Natural killer cell (primary cell): Measurements from ENCODE around the gene STARD9. TPM values are rescaled to one million over a fixed set of nuclear protein-coding genes. Genes with fewer than 3 reads are reported as not detected.

Source experiments
- ATAC-seq, 3 donors: fragments of 150-1000 bp in 2 of 3; fragments of 200-7000 bp in 1 of 3; cut with Tn5 transposase; 1 replicate in 1 of 3; 2 replicates in 2 of 3; pipeline ENCODE4 v1.10.0; 2021; ENCODE audit warnings: mild to moderate bottlenecking in 2 of 3, moderate library complexity in 2 of 3
- DNase-seq, 2 donors: peaks; one replicate each; pipeline versions ENCODE4 v3.0.0 to v3.0.0-alpha.2; 2013 to 2021; ENCODE audit warnings: mixed read lengths in 1 of 2
- H3K27ac ChIP-seq: one replicate; pipeline ENCODE4 v1.5.1; 2013; ENCODE audit warnings: mild to moderate bottlenecking, low read length
- H3K27me3 ChIP-seq: one replicate; pipeline ENCODE4 v1.6.1; 2013; ENCODE audit warnings: low read length; ENCODE audit not compliant: control insufficient read depth, insufficient read depth
- H3K36me3 ChIP-seq: one replicate; pipeline ENCODE4 v1.6.1; 2013; ENCODE audit warnings: low read length; ENCODE audit not compliant: control insufficient read depth, insufficient read depth
- H3K4me1 ChIP-seq: one replicate; pipeline ENCODE4 v1.6.1; 2013; ENCODE audit warnings: low read length; ENCODE audit not compliant: control insufficient read depth, insufficient read depth
- H3K4me3 ChIP-seq: one replicate; pipeline ENCODE4 v1.5.1; 2013; ENCODE audit warnings: low read length
- H3K9me3 ChIP-seq: one replicate; pipeline ENCODE4 v1.6.1; 2013; ENCODE audit warnings: low read length; ENCODE audit not compliant: control insufficient read depth, insufficient read depth
- H3K27ac Mint-ChIP-seq, 2 donors: one replicate each; pipeline ENCODE4 v1.8.0; 2022; ENCODE audit warnings: mild to moderate bottlenecking in 2 of 2, mixed read lengths in 2 of 2, moderate library complexity in 1 of 2
- H3K27me3 Mint-ChIP-seq, 2 donors: one replicate each; pipeline ENCODE4 v1.8.0; 2022; ENCODE audit warnings: low read depth in 2 of 2, mixed read lengths in 2 of 2
- H3K36me3 Mint-ChIP-seq: one replicate; pipeline ENCODE4 v1.8.0; 2022; ENCODE audit warnings: mixed read lengths
- H3K4me1 Mint-ChIP-seq, 2 donors: one replicate each; pipeline ENCODE4 v1.8.0; 2022; ENCODE audit warnings: mixed read lengths in 2 of 2
- H3K4me3 Mint-ChIP-seq: one replicate; pipeline ENCODE4 v1.8.0; 2022; ENCODE audit warnings: mild to moderate bottlenecking, moderate library complexity, mixed read lengths
- H3K9me3 Mint-ChIP-seq, 2 donors: one replicate each; pipeline ENCODE4 v1.8.0; 2022; ENCODE audit warnings: mixed read lengths in 2 of 2
- WGBS: methylation state at CpG from one replicate; pipeline ENCODE4 v1.1.7; 2013; ENCODE audit warnings: missing lambda C conversion rate; ENCODE audit not compliant: insufficient coverage; 5-methylcytosine and 5-hydroxymethylcytosine counted together
- intact Hi-C: fragments of 100-400 bp; cut with micrococcal nuclease; formaldehyde crosslinking; loops from one replicate; pipeline ENCODE4 v1.14.2; 2022
- total RNA-seq, 4 donors: library from RNA; stranded (reverse); fragments of 120-200 nt in 1 of 4; gene quantifications; one replicate each; pipeline versions ENCODE4 v1.2.3 to v1.2.4, GENCODE V29; 2013 to 2022
- TF ChIP-seq, protein P1 (sequence below): fragments of 200-600 bp; IDR thresholded peaks from one replicate; pipeline ENCODE4 v1.8.0; 2022; ENCODE audit warnings: antibody characterized with exemption

Gene STARD9
- total RNA-seq, 3 donors from 2014 or later (not counting 1 experiment from before 2014, with no cell fraction given): 20.0 to 22.5 (median 20.1) TPM

DNA sequence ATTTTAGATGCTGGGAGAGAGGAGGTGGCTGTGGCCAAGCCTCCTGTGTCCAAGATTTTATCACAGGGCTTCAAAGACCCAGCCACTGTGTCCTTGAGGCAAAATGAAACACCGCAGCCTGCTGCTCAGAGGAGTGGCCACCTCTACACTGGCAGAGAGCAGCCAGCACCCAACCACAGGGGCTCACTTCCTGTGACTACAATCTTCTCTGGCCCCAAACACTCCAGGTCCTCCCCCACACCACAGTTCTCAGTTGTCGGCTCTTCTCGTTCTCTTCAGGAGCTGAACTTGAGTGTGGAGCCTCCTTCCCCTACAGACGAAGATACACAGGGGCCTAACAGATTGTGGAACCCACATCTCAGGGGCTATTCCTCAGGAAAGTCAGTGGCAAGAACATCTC, 115.9 kb downstream of the STARD9 start:
- H3K9me3 Mint-ChIP-seq: no peaks in the 10 kb centered on the region
- Histone ChIP-seq H3K27me3 (no peaks in the 10 kb centered on the region), H3K36me3 (peaks cover 14% of the 10 kb centered on the region), H3K9me3 (no peaks in the 10 kb centered on the region), H3K4me3 (no peak overlapping the region), H3K4me1 (peaks cover 12% of the 10 kb centered on the region), H3K27ac (no peak overlapping the region)
- H3K4me1 Mint-ChIP-seq: peaks cover 20 to 22% of the 10 kb centered on the region in 2 donors
- TF ChIP-seq, protein P1, sequence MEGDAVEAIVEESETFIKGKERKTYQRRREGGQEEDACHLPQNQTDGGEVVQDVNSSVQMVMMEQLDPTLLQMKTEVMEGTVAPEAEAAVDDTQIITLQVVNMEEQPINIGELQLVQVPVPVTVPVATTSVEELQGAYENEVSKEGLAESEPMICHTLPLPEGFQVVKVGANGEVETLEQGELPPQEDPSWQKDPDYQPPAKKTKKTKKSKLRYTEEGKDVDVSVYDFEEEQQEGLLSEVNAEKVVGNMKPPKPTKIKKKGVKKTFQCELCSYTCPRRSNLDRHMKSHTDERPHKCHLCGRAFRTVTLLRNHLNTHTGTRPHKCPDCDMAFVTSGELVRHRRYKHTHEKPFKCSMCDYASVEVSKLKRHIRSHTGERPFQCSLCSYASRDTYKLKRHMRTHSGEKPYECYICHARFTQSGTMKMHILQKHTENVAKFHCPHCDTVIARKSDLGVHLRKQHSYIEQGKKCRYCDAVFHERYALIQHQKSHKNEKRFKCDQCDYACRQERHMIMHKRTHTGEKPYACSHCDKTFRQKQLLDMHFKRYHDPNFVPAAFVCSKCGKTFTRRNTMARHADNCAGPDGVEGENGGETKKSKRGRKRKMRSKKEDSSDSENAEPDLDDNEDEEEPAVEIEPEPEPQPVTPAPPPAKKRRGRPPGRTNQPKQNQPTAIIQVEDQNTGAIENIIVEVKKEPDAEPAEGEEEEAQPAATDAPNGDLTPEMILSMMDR: no peak
- no peaks in the 10 kb centered on the region for H3K27me3 Mint-ChIP-seq
- ATAC-seq (peak; percentile 51 to 92 (median 64)), DNase-seq (no peak)
- H3K4me3 Mint-ChIP-seq: peak overlapping the region; percentile 29
- H3K27ac Mint-ChIP-seq: peak overlapping the region; percentile 74 to 85
- 41% methylated on average over 4 of the region's 4 CpGs for WGBS
- intact Hi-C loops: no loop called here
- H3K36me3 Mint-ChIP-seq: no peaks in the 10 kb centered on the region

DNA sequence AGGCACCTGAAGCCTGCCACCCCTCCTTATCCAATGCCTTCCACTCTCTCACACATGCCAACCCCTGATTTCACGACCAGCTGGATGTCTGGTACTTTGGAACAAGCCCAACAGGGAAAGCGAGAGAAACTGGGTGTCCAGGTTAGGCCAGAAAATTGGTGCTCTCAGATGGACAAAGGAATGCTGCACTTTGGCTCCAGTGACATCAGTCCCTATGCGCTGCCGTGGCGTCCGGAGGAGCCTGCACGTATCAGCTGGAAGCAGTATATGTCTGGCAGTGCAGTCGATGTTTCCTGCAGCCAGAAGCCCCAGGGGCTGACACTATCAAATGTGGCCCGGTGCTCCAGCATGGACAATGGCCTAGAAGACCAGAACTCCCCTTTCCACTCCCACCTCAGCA, 116.4 kb downstream of the STARD9 start:
- Mint-ChIP-seq H3K4me3 (peak overlapping the region; percentile 29), H3K27ac (peak overlapping the region; percentile 74 to 85)

GRCh38 chr15:42692536-42692935, 117.1 kb downstream of the STARD9 start:
- H3K4me3 Mint-ChIP-seq: no peak overlapping the region
- ATAC-seq: no peak
- TF ChIP-seq, protein P1: no peak
- H3K27me3 Mint-ChIP-seq: no peaks in the 10 kb centered on the region
- Histone ChIP-seq H3K27ac (no peak overlapping the region), H3K4me1 (peaks cover 12% of the 10 kb centered on the region), H3K36me3 (peaks cover 14% of the 10 kb centered on the region), H3K4me3 (no peak overlapping the region), H3K27me3 (no peaks in the 10 kb centered on the region), H3K9me3 (no peaks in the 10 kb centered on the region)
- DNase-seq: no peak
- WGBS: 100% methylated on average over 1 of the region's 1 CpG
- intact Hi-C loops: no loop called here
- H3K9me3 Mint-ChIP-seq: no peaks in the 10 kb centered on the region
- peaks cover 20 to 22% of the 10 kb centered on the region in 2 donors for H3K4me1 Mint-ChIP-seq
- H3K36me3 Mint-ChIP-seq: no peaks in the 10 kb centered on the region
- H3K27ac Mint-ChIP-seq: no peak overlapping the region

More for the DNA sequence above, 116.4 kb downstream of the STARD9 start:
- no peaks in the 10 kb centered on the region for H3K27me3 ChIP-seq
- 93% methylated on average over 9 of the region's 9 CpGs for WGBS
- Mint-ChIP-seq H3K27me3 (no peaks in the 10 kb centered on the region), H3K36me3 (no peaks in the 10 kb centered on the region), H3K9me3 (no peaks in the 10 kb centered on the region), H3K4me1 (peaks cover 20 to 22% of the 10 kb centered on the region in 2 donors)
- H3K27ac ChIP-seq: no peak overlapping the region
- DNase-seq: no peak
- H3K4me1 ChIP-seq: peaks cover 12% of the 10 kb centered on the region
- H3K9me3 ChIP-seq: no peaks in the 10 kb centered on the region
- intact Hi-C loops: no loop called here
- no peak for ATAC-seq
- no peak overlapping the region for H3K4me3 ChIP-seq
- H3K36me3 ChIP-seq: peaks cover 15% of the 10 kb centered on the region
- TF ChIP-seq, protein P1: no peak

DNA sequence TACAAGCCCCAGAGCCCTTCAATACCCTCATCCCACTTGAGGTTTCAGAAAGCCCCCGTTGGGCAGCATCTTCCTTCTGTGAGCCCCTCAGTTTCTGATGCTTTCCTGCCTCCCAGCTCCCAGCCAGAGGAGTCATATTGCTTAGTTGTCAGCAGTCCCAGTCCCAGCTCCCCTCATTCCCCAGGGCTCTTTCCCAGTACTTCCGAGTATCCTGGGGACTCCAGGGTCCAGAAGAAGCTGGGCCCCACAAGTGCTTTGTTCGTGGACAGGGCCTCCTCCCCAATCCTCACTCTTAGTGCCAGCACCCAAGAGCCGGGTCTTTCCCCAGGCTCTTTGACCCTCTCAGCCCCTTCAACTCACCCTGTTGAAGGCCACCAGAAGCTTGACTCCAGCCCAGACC, 117.6 kb downstream of the STARD9 start:
- Histone ChIP-seq H3K36me3 (peaks cover 14% of the 10 kb centered on the region), H3K9me3 (no peaks in the 10 kb centered on the region), H3K27ac (no peak overlapping the region), H3K4me3 (no peak overlapping the region), H3K4me1 (peaks cover 12% of the 10 kb centered on the region), H3K27me3 (no peaks in the 10 kb centered on the region)
- Mint-ChIP-seq H3K4me1 (peaks cover 20 to 22% of the 10 kb centered on the region in 2 donors), H3K27ac (no peak overlapping the region), H3K4me3 (no peak overlapping the region), H3K27me3 (no peaks in the 10 kb centered on the region), H3K9me3 (no peaks in the 10 kb centered on the region), H3K36me3 (no peaks in the 10 kb centered on the region)
- intact Hi-C loops: no loop called here
- 94% methylated on average over 4 of the region's 4 CpGs for WGBS
- no peak for DNase-seq
- TF ChIP-seq, protein P1: no peak
- no peak for ATAC-seq
